GM12878 (cell line): ENCODE results near the gene MYO3B.

ENCODE experiments used
- FOXM1 ChIP-seq: IDR thresholded peaks from 2 replicates; pipeline ENCODE4 v1.6.1; 2012; ENCODE audit warnings: low read depth, mild to moderate bottlenecking, inconsistent platforms, low read length, moderate library complexity
- HDAC6 ChIP-seq: fragments of 200-600 bp; sonication (generic); IDR thresholded peaks from one replicate; pipeline ENCODE4 v1.8.0; 2017; ENCODE audit warnings: antibody characterized with exemption; ENCODE audit not compliant: unreplicated experiment
- NRF1 ChIP-seq: conservative IDR thresholded peaks from 2 replicates; pipeline ENCODE4 v1.6.1; 2011; ENCODE audit warnings: mild to moderate bottlenecking, low read depth, low read length, improper control_type of control experiment
- POLR2AphosphoS5 ChIP-seq: IDR thresholded peaks from 2 replicates; pipeline ENCODE4 v1.6.1; 2011; ENCODE audit warnings: mild to moderate bottlenecking, low read length, inconsistent platforms
- SRF ChIP-seq, 2 experiments: IDR thresholded peaks; 2 replicates each; pipeline ENCODE4 v1.6.1; 2011; ENCODE audit warnings: low read depth in 2 of 2, low read length in 2 of 2, mild to moderate bottlenecking in 1 of 2, moderate library complexity in 1 of 2
- TF ChIP-seq, protein P1 (sequence below), 3 experiments: IDR thresholded peaks in 2 of 3; conservative IDR thresholded peaks in 1 of 3; 2 replicates each; pipeline ENCODE4 v1.5.1; 2011; ENCODE audit warnings: low read depth in 3 of 3, low read length in 3 of 3, mild to moderate bottlenecking in 3 of 3, control low read depth in 2 of 3, moderate library complexity in 2 of 3, inconsistent platforms in 1 of 3, mixed read lengths in 1 of 3; ENCODE audit not compliant: control insufficient read depth in 2 of 3, insufficient read depth in 1 of 3; ENCODE audit errors: extremely low read depth in 1 of 3
- TF ChIP-seq, protein P2 (sequence below): IDR thresholded peaks from 2 replicates; pipeline ENCODE4 v1.6.1; 2011; ENCODE audit warnings: mild to moderate bottlenecking, low read depth, low read length, moderate library complexity; ENCODE audit not compliant: insufficient replicate concordance
- TF ChIP-seq, protein P3 (sequence below): IDR thresholded peaks from 2 replicates; pipeline ENCODE4 v1.6.1; 2012; ENCODE audit warnings: low read depth, low read length, improper control_type of control experiment

DNA sequence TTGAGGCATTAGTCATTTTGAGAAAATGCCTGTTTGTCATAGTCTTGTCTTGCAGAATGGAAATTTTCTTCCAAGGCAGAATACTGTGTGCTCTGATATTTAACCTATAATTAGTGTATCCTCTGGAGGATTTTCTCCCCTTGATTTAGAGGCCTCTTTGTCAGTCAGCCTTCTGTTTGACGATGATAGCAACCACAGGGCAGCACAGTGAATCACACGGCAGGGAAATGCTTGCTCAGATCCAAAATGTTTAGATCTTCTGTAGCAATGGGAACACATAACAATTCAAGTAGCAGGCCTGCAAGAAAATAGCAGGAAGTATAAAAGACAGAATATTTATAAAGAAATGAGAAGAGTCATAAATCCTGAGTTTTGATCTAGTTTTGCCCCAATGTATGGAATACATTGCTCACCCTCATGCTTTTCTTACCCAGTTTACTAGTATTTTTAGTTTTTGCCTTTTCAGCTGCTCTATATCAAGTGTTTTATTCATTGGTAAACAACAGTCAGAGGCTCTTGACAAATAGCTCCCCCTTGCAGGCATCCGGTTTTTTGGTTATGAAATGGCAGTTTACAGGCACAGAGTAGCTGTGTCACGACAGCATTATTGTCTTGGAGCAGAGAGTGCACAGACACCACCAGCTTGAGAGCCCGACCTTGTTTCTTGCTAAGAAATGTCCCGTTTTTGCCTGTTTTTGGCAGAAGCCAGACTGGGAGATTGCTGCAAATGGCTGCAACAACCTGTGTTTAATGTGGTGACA lies 185.1 kb downstream of the MYO3B start:
- TF ChIP-seq HDAC6 (no peak), FOXM1 (no peak), NRF1 (no peak), SRF (IDR thresholded peaks at IDR 0.05; ENCODE audit: low read depth in 2 of 2, low read length in 2 of 2) (no peak), POLR2AphosphoS5 (no peak)
- TF ChIP-seq, protein P1, sequence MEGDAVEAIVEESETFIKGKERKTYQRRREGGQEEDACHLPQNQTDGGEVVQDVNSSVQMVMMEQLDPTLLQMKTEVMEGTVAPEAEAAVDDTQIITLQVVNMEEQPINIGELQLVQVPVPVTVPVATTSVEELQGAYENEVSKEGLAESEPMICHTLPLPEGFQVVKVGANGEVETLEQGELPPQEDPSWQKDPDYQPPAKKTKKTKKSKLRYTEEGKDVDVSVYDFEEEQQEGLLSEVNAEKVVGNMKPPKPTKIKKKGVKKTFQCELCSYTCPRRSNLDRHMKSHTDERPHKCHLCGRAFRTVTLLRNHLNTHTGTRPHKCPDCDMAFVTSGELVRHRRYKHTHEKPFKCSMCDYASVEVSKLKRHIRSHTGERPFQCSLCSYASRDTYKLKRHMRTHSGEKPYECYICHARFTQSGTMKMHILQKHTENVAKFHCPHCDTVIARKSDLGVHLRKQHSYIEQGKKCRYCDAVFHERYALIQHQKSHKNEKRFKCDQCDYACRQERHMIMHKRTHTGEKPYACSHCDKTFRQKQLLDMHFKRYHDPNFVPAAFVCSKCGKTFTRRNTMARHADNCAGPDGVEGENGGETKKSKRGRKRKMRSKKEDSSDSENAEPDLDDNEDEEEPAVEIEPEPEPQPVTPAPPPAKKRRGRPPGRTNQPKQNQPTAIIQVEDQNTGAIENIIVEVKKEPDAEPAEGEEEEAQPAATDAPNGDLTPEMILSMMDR (IDR thresholded peaks at IDR 0.05 in 2 of 3, conservative IDR thresholded peaks at IDR 0.05 in 1 of 3; ENCODE audit: control insufficient read depth in 2 of 3, extremely low read depth in 1 of 3, insufficient read depth in 1 of 3, low read depth in 3 of 3, low read length in 3 of 3) = no peak
- TF ChIP-seq, protein P2, sequence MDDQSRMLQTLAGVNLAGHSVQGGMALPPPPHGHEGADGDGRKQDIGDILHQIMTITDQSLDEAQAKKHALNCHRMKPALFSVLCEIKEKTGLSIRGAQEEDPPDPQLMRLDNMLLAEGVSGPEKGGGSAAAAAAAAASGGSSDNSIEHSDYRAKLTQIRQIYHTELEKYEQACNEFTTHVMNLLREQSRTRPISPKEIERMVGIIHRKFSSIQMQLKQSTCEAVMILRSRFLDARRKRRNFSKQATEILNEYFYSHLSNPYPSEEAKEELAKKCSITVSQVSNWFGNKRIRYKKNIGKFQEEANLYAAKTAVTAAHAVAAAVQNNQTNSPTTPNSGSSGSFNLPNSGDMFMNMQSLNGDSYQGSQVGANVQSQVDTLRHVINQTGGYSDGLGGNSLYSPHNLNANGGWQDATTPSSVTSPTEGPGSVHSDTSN = no peak
- TF ChIP-seq, protein P3, sequence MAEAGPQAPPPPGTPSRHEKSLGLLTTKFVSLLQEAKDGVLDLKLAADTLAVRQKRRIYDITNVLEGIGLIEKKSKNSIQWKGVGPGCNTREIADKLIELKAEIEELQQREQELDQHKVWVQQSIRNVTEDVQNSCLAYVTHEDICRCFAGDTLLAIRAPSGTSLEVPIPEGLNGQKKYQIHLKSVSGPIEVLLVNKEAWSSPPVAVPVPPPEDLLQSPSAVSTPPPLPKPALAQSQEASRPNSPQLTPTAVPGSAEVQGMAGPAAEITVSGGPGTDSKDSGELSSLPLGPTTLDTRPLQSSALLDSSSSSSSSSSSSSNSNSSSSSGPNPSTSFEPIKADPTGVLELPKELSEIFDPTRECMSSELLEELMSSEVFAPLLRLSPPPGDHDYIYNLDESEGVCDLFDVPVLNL = no peak
